Measurements from ENCODE around the gene NPC2.

DNA sequence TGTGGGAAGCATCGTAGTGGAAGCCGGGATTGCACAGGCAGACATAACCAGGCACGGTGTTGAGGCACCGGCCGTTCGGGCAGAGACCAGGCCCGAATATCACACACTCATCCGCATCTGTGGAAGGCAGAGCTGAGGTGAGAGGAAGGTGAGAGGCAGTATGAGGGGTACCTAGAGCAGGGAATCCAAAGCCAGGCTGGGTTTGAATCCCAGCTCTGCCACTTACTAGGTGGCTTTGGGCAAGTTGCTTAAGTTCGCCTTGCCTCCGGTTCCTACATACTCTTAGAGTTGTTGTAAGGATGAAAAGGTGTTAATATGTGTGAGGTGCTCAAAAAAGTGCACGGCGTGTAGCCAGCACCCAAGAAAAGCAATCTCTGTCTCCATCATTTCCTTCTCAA, 10.8 kb upstream of the NPC2 start:
- TF ChIP-seq, protein P1, sequence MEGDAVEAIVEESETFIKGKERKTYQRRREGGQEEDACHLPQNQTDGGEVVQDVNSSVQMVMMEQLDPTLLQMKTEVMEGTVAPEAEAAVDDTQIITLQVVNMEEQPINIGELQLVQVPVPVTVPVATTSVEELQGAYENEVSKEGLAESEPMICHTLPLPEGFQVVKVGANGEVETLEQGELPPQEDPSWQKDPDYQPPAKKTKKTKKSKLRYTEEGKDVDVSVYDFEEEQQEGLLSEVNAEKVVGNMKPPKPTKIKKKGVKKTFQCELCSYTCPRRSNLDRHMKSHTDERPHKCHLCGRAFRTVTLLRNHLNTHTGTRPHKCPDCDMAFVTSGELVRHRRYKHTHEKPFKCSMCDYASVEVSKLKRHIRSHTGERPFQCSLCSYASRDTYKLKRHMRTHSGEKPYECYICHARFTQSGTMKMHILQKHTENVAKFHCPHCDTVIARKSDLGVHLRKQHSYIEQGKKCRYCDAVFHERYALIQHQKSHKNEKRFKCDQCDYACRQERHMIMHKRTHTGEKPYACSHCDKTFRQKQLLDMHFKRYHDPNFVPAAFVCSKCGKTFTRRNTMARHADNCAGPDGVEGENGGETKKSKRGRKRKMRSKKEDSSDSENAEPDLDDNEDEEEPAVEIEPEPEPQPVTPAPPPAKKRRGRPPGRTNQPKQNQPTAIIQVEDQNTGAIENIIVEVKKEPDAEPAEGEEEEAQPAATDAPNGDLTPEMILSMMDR (conservative IDR thresholded peaks at IDR 0.05; ENCODE audit: low read depth, low read length), result no peak
- TF ChIP-seq EZH2phosphoT487 (IDR thresholded peaks at IDR 0.05; ENCODE audit: borderline replicate concordance, low read length) (no peak), EZH2 (IDR thresholded peaks at IDR 0.05; ENCODE audit: low read length, unreplicated experiment) (no peak)
